SU-DHL-6 (cell line): ENCODE results near the gene PDZD7.

Source experiments
- H2AFZ ChIP-seq: fragments of 200-600 bp; sonication (generic); 2 replicates; pipeline ENCODE4 v1.6.1; 2014; ENCODE audit warnings: low read depth, mild to moderate bottlenecking, moderate library complexity, mixed read lengths, antibody characterized with exemption, low read length; ENCODE audit not compliant: severe bottlenecking
- H3F3A ChIP-seq: fragments of 200-600 bp; shearing (Covaris generic); 2 replicates; pipeline ENCODE4 v1.6.0; 2016; ENCODE audit warnings: antibody characterized with exemption, mild to moderate bottlenecking; ENCODE audit not compliant: insufficient read depth
- H3K27ac ChIP-seq: fragments of 200-600 bp; sonication (generic); 2 replicates; pipeline ENCODE4 v1.5.1; 2016; ENCODE audit warnings: low read depth, mild to moderate bottlenecking, low read length, moderate library complexity, mixed read lengths
- H3K27me3 ChIP-seq: fragments of 200-600 bp; sonication (generic), shearing (Covaris generic); 2 replicates; pipeline ENCODE4 v1.6.0; 2014; ENCODE audit warnings: mild to moderate bottlenecking, low read length
- H3K36me3 ChIP-seq: fragments of 200-600 bp; sonication (generic); 2 replicates; pipeline ENCODE4 v1.6.1; 2014; ENCODE audit warnings: mild to moderate bottlenecking, low read length, mixed read lengths
- H3K4me2 ChIP-seq: fragments of 300-600, 200-600 bp; shearing (Covaris generic), sonication (generic); 2 replicates; pipeline ENCODE4 v1.6.0; 2014; ENCODE audit warnings: low read length, low read depth, mild to moderate bottlenecking; ENCODE audit not compliant: poor library complexity, severe bottlenecking
- H3K4me3 ChIP-seq: fragments of 200-600 bp; sonication (generic); 2 replicates; pipeline ENCODE4 v1.5.1; 2014; ENCODE audit warnings: antibody characterized with exemption, low read length, mild to moderate bottlenecking, mixed read lengths; ENCODE audit not compliant: insufficient read depth, poor library complexity, severe bottlenecking
- H3K79me2 ChIP-seq: fragments of 200-600 bp; sonication (generic); 2 replicates; pipeline ENCODE4 v1.6.1; 2014; ENCODE audit warnings: mild to moderate bottlenecking, low read length, moderate library complexity; ENCODE audit not compliant: insufficient read depth
- H3K9ac ChIP-seq: fragments of 200-600 bp; sonication (generic); 2 replicates; pipeline ENCODE4 v1.7.0; 2014; ENCODE audit warnings: mild to moderate bottlenecking, low read length
- H3K9me2 ChIP-seq: fragments of 200-600 bp; sonication (generic); replicated peaks from 2 replicates; pipeline ENCODE4 v1.6.1; 2014; ENCODE audit warnings: low read length; ENCODE audit not compliant: insufficient read depth
- H3K9me3 ChIP-seq: fragments of 200-600 bp; sonication (generic); 2 replicates; pipeline ENCODE4 v1.6.1; 2014; ENCODE audit warnings: low read length, mixed read lengths; ENCODE audit not compliant: insufficient read depth
- H4K20me1 ChIP-seq: fragments of 200-600 bp; sonication (generic); 2 replicates; pipeline ENCODE4 v1.6.1; 2014; ENCODE audit warnings: low read depth, mild to moderate bottlenecking, antibody characterized with exemption, low read length, moderate library complexity, mixed read lengths
- EZH2phosphoT487 ChIP-seq: fragments of 200-600 bp; sonication (generic), shearing (Covaris generic); conservative IDR thresholded peaks from 2 replicates; pipeline ENCODE4 v1.6.1; 2018; ENCODE audit warnings: mild to moderate bottlenecking, antibody characterized with exemption, low read length, moderate library complexity, mixed read lengths
- TF ChIP-seq, protein P1 (sequence below): fragments of 200-600 bp; sonication (generic); IDR thresholded peaks from one replicate; pipeline ENCODE4 v1.5.1; 2017; ENCODE audit warnings: antibody characterized with exemption, mild to moderate bottlenecking, low read length, moderate library complexity; ENCODE audit not compliant: insufficient read depth, poor library complexity, severe bottlenecking

The PDZD7 gene

GRCh38 chr10:101069441-101069840, 38.5 kb upstream of the PDZD7 start:
- Histone ChIP-seq H3K4me2 (no peak overlapping the region), H3K9ac (no peak overlapping the region), H4K20me1 (no peaks in the 10 kb centered on the region), H3K36me3 (no peaks in the 10 kb centered on the region), H3K9me2 (no peaks in the 10 kb centered on the region), H3K9me3 (no peaks in the 10 kb centered on the region), H3K79me2 (no peaks in the 10 kb centered on the region), H3F3A (no peaks in the 10 kb centered on the region), H3K27me3 (no peaks in the 10 kb centered on the region), H3K27ac (no peak overlapping the region), H3K4me3 (no peak overlapping the region), H2AFZ (no peak overlapping the region)
- TF ChIP-seq EZH2phosphoT487: no peak
- TF ChIP-seq, protein P1, sequence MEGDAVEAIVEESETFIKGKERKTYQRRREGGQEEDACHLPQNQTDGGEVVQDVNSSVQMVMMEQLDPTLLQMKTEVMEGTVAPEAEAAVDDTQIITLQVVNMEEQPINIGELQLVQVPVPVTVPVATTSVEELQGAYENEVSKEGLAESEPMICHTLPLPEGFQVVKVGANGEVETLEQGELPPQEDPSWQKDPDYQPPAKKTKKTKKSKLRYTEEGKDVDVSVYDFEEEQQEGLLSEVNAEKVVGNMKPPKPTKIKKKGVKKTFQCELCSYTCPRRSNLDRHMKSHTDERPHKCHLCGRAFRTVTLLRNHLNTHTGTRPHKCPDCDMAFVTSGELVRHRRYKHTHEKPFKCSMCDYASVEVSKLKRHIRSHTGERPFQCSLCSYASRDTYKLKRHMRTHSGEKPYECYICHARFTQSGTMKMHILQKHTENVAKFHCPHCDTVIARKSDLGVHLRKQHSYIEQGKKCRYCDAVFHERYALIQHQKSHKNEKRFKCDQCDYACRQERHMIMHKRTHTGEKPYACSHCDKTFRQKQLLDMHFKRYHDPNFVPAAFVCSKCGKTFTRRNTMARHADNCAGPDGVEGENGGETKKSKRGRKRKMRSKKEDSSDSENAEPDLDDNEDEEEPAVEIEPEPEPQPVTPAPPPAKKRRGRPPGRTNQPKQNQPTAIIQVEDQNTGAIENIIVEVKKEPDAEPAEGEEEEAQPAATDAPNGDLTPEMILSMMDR: no peak

DNA sequence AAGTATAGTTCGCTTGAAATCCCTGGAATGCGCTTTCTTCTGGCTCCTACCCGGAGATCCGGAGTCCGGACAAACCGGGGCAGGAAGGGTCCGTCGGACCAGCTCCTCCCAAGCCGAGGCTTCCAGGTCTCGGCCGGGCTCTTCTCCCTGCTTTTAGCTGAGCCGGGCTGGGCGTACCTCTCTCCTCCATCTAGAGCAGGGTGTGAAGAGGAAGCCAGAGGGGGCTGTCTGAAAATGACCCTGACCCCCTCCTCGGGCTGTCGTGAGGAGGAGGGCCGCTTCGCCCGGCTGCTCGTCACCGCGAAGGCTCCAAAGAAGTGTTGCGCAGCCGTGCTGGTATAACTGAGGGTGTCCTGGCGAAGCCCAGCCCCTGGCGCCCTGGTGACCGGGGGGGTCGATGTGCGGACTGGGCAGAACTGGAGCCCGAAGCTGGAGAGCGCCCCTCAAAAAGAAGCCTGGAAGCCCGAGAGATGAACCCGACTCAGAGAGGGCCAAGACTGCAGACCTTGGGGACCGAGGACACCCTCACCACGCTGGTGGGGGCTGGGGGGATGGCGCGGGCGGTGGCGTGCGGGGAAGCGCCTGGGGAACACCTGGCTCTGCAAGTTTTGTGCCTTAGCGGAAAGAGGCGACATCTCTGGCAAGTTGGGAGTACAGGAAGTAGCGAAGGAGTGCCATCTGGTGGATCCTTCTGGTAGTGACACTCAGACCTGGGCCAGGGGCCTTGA, 36.6 kb upstream of the PDZD7 start:
- Histone ChIP-seq H3K9ac (peak overlapping the region; percentile 56), H3K9me2 (no peaks in the 10 kb centered on the region), H3F3A (no peaks in the 10 kb centered on the region), H3K27me3 (no peaks in the 10 kb centered on the region), H3K4me3 (peak overlapping the region; percentile 48), H3K79me2 (no peaks in the 10 kb centered on the region), H3K4me2 (peak overlapping the region; percentile 70), H2AFZ (peak overlapping the region; percentile 98), H4K20me1 (no peaks in the 10 kb centered on the region), H3K36me3 (no peaks in the 10 kb centered on the region), H3K27ac (no peak overlapping the region), H3K9me3 (no peaks in the 10 kb centered on the region)
- TF ChIP-seq, protein P1: peak; percentile 69
- TF ChIP-seq EZH2phosphoT487: no peak

DNA sequence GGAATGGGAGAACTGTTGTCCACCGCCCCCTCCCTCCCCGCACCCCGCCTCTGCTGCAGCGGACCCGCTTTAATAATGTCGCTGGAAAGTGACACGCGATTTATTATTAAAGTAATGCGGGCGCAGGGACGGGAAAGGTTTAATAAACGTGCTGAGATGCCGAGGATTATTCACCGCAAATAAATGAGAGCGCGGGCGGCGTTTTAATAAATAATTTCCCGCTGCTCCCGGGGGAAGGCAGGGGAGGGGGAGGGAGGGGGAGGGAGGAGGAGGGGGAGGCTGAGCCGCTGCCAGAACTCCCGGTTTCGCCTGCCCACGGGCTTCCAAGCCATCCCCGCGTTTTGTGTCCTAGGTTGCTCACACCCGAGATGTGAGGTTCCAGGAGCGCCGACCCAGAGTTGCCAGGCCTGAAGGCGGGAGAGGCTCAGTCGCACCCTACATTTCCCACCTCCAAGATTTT, 36.0 kb upstream of the PDZD7 start:
- peaks cover 4% of the 10 kb centered on the region; the same call in 1 of the 2 replicates for H3F3A ChIP-seq
- peak overlapping the region; percentile 70 for H3K4me2 ChIP-seq
- H2AFZ ChIP-seq: no peak overlapping the region
- peak overlapping the region; percentile 56; the same call in 1 of the 2 replicates for H3K9ac ChIP-seq
- H3K9me2 ChIP-seq: no peaks in the 10 kb centered on the region
- TF ChIP-seq, protein P1: no peak
- no peak for TF ChIP-seq EZH2phosphoT487
- no peaks in the 10 kb centered on the region for H3K36me3 ChIP-seq
- H4K20me1 ChIP-seq: no peaks in the 10 kb centered on the region
- no peaks in the 10 kb centered on the region for H3K79me2 ChIP-seq
- no peaks in the 10 kb centered on the region for H3K9me3 ChIP-seq
- H3K27ac ChIP-seq: no peak overlapping the region
- no peak overlapping the region for H3K4me3 ChIP-seq
- no peaks in the 10 kb centered on the region for H3K27me3 ChIP-seq
